AG09319 (cell line): ENCODE results near the gene PLXNB2.

Experiments used
- DNase-seq: peaks from one replicate; pipeline ENCODE4 v3.0.0-alpha.2; 2010; ENCODE audit warnings: low read depth; ENCODE audit errors: extremely low read depth
- CTCF ChIP-seq: IDR thresholded peaks from 2 replicates; pipeline ENCODE4 v1.5.1; 2011; ENCODE audit warnings: low read depth, mild to moderate bottlenecking, inconsistent platforms, low read length, moderate library complexity

The PLXNB2 gene

GRCh38 chr22:50264104-50264745 lies 43.2 kb downstream of the PLXNB2 start:
- no peak for TF ChIP-seq CTCF
- DNase-seq, result no peak

GRCh38 chr22:50262973-50263617 lies 44.4 kb downstream of the PLXNB2 start:
- no peak for TF ChIP-seq CTCF
- DNase-seq, result no peak

- DNase-seq, result no peak
- no peak for TF ChIP-seq CTCF
These were observed 45.0 kb downstream of the PLXNB2 start for GRCh38 chr22:50262460-50262911.

GRCh38 chr22:50261615-50262459 lies 45.6 kb downstream of the PLXNB2 start, which contains the start of gene MAPK12:
MAPK12 (minus strand) TSS chr22:50261683; CDS start chr22:50261509, 174 bp downstream.
- no peak for DNase-seq

GRCh38 chr22:50260801-50261614 lies 46.4 kb downstream of the PLXNB2 start:
- TF ChIP-seq CTCF, result no peak
- DNase-seq, result no peak

More at GRCh38 chr22:50261615-50262459, 45.6 kb downstream of the PLXNB2 start, which contains the start of gene MAPK12:
- no peak for TF ChIP-seq CTCF

- no peak for DNase-seq
- TF ChIP-seq CTCF, result no peak
These were observed 47.0 kb downstream of the PLXNB2 start for GRCh38 chr22:50260434-50260800.
